NCI-H1436 treated with DMSO at 0.1 percent for 48 hours (cell line): ENCODE results near the gene SEMA3G.

Experiments used
- DNase-seq: peaks from one replicate; lab custom pipeline; 2025; lab: John Stamatoyannopoulos, UW

Gene SEMA3G

DNA sequence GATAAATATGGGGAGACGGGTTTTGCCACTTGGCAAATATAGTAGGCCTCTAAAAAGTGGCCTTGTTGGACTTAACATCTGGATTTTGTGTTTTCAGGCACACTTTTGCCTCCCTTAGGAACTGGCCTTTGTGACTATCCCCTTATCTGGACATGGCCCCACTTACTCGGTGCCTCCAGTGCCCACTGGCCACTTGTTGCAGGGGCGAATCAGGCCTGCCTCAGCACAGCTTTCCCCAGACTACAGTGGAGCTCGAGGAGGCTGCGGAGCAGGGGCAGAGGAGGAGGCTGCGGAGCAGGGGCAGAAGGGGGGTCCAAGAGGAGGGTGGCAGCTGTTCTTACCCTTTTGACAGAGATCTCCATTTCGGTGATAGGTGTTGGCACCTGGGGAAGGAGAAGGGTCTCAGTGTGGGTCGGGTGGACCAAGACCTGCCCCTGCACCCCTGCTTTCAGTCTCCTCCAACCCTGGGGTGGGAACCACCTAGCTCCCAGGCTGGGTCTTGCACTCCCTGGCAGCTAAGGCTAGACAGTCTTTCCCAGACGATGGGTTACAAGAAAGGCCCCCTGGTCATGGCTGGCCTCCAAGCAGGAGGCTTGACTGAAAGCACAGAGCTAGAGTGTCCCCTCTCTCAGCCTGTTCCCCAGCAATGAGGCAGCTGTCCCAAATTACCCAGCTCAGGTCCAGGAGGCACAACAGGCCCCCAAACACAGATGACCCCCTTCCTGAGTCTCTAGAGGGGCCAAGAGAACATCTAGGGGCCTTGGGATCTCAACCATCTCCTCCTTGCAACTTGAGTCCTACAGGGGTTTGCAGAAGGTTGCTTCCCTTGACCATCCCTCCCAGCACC, 6.1 kb downstream of the SEMA3G start:
- no peak for DNase-seq

DNA sequence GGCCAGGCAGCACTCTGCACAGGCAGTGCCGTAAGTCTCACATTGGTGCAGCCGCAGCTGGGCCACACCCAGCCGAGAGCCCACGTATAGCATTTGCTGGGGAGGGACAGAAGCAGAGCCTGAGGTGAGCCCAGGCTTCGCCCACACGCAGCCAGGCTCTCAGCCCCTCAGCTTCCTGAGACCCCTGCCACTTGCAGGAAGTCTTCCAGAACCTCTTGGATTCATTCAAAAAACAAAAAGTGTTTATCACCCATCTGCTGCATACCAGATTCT, 6.9 kb downstream of the SEMA3G start:
- DNase-seq = no peak

DNA sequence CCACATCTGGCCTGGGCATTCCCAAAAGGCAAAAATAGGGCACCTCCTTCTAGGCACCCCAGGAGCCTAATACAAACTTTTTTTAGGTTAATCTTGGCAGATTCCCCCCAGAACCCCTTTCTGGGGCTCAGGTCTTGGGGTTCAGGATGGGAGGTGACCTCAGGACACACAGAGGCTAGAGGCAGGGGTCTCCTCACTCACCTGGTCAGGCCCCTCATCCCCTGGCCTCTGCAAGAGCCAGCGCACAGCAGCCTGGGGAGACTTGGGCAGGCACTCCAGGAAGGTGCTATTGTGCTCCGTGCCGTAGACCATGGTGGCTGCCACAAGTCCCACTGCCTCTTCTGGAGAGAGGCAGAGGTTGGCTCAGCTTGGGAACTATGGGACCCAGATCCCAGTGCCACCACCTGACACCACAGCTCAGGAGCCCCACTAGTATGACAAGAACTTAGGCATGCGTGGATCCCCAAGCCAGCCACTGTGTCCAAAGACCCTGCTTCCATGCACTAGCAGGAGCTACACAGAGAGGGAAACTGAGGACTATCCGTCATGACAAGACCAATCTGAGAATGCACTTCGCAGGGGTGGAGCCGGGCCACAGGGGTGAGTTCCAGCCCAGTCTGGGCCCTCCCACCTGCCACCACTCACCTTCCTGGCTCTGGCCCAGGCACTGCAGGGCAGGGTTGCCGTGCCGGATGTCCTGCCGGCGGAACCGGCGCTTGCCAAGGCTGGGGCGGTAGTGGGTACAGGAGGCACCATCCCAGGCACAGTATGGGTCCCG, 7.4 kb downstream of the SEMA3G start:
- DNase-seq = no peak

GRCh38 chr3:52436500-52437149, 8.3 kb downstream of the SEMA3G start:
- DNase-seq = no peak

DNA sequence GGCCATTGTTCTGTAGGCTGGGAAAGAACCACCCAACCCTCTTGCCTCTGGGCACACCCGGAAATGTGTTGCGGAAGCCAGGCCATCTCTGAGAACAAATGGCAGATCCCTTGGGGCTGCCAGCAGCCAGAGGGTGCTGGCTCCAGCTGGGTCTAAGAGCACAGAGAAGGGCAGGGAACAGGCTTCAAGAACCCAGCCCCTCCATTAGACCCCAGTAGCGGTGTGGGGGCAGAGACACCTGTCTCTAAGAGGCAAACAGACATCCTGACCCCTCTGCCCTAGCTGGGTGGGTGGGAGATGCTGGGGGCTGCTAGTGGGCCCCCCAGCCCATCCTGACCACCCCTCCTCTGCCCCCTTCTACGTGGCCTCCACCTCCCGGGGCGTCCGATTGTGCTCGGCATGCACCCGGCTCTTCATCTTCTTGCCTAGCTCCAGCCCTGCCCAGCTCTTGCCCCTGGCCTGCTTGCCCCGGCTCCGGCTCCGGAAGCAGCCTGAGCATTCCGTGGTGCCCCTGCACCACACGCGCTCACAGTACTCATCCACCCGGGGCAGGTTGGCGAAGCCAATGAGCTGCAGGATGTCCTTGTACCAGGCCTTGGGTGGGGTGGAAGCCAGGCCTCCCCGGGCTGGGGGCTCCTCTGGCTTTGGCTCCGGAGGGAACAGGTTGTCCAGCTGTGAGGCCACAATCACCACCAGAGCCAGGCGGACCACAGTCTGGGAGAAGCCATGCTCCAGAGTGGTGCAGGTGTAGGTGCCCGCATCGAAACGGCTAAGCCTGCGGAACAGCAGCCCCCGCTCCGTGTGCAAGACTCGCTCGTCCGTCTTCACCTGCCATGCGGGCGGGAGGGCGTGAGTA, 9.4 kb downstream of the SEMA3G start:
- no peak for DNase-seq

DNA sequence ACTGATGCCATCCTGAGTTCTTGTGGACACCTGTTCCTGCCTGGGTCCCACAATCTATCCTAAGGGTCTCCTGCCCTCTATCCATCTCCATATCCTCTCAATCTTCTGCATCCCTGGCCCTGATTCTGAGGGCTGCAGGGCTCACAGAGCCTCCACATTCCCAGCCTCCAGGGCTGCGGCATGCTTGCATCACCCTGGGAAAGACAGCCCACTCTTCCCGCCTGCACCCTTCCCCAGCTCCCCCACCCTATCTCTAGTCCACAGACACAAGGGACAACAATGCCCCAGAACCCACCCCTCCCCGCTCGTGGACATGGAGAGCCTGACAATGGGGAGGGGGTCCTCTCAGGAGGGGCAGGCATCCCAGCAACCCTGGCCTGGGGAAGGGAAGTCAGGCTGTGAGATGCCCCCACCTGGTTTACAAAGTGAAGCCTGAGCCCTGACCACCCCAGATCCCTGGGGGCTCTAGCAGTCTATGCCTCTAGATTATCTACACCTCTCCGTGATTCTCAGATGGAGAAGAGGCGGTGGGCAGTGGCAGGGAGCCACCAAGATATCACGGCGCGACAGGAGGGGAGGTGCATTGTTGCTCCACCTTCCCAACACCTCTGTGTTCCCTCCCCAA, 10.3 kb downstream of the SEMA3G start:
- no peak for DNase-seq

- no peak for DNase-seq
Observed at GRCh38 chr3:52433996-52434479, 10.9 kb downstream of the SEMA3G start.

DNA sequence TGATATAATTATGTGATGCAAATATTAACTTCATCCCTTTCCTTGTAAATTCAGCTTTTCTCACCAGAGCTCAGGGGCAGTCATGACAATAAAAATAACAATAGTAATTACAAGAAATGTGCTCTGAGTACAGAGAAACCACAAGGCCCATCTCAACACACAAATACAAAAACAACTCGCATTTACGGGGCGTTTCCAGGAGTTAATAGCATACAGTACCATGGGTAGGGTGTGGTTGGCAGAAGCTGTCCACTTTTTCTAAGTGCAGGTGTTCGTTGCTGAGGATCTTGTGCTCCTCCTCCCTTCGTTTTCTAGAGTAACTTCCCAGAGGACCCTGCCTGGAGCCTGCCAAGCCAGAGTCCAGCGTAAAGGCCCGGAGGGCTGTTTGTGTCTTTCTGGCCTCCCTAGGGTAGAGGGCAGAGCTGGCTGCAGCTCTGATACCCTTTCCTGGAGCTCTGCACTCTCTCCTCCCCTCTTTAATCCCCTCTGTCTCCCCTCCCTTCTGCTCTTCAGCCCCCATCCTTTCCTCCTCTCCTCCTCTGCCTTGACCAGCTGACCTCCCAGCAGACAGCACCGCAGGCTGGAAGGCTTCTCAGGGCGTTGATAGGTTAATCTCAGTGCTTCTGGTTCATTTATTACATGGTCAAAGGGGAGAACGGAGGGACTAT, 11.4 kb downstream of the SEMA3G start:
- no peak for DNase-seq

DNA sequence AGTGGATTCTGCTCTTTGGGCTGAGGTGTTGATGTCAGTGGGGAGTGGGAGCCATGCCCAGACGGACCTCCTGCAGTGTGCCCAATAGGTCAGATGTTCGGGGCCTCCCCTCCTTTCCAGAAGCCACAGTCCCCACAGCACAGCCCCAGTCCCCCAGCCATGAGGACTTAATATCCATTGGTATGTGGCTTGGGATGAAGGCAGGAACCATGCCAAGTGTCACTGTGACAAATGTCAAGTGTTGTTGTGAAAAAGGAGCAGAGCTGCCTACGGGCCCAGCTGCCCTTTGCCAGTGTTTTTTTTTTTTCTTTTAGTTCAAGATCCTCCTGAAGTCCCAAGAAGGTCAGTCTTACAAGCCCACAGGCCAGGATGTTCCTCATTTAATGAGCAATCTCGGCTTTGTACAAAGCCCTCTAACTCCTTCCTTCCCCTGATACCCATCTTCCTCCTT, 12.2 kb downstream of the SEMA3G start:
- no peak for DNase-seq

DNA sequence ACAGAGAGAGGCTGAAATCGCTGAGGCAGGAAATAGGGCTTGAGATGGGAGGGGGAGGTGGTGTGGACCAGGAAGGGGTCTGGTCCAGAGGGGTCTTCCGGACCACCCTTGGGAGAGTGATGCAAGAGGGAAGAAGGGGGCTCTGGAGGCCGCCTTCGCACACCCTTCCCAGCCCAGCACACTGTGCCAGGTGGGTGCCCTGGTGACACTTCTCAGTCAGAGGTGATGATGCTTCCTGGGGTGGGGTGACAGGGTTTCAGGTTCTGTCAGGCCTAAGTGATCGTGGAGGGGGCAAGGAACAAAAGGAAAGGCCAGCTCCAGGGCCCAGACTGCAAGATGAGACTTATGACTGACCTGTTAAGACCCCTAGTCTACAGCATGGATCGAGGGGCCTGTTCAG, 12.7 kb downstream of the SEMA3G start:
- no peak for DNase-seq

- DNase-seq = no peak
Observed at GRCh38 chr3:52431459-52432223, 13.3 kb downstream of the SEMA3G start.

DNA sequence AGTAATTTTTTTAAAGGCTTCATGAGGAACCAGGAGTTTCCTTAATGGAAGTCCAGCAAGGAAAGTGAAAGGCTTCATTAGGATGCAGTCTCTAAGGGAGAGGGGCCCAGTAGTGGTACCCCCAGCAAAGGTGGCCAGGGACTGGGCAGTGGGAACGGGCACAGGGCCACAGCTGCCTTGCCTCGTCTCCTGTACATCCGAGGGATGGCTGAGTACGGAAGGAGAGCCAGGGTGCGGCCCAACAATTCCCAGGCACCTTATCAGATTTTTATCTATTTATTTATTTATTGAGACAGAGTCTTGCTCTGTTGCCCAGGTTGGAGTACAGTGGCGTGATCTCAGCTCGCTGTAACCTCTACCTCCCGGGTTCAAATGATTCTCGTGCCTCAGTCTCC, 14.5 kb downstream of the SEMA3G start:
- DNase-seq = no peak

- no peak for DNase-seq
Observed at GRCh38 chr3:52429779-52430415, 15.0 kb downstream of the SEMA3G start.

DNA sequence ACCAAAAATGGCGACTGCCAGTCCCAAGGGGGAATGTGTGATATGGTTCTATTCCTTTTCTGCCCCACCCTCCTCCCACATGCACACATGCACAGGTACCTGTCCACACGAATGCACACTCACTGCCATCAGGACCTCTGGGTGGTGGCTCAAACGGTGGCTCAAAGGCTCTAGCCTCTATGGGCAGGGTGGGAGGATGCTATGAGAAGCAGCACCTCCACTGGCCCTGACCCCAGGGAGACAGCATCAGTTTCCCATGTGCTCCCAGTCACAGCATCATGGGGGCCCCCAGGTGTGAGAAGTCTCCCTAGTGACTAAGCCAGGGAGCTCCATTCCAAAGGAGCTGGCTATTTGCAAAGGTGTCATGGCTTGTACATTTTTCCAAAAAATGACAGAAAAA, 15.9 kb downstream of the SEMA3G start:
- no peak for DNase-seq

DNA sequence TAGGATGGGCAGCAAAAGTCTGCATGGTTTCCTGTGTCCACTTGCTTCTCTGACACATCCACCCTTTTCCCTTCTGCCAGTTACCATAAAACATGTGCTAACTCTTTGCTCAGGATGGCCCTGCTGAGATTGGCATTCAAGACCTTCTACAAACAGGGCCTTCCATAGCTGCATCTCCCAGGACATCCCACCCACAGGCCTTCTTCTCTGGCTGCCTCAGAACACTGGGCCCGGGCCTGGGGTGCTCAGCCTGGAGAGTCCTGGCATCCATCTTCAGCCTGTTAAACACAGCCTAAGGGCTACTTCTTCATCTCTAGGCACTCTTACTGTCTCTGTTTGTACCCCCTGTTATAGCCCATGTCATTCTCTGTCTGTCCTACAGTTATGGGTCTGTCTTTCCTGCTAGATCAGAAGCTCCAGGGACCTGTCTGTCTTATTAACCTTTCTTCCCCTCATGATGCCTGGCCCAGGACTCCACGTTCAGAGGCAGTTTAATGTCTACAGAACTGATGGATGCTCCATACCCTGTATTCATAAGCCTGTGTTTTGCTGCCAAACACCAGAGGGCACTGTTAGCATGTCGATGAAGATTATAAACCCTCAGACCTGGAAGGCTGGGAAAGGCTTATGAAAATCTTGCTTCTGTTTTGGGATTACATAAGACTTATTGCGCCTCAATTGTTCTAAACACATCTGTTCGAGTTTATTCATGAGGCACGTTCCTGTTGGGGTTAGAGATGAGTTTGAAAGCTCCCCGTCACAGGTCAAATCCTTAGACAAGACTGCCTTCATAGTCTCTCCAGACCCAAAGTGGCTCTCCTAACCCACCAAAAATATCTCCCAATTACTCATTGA, 16.5 kb downstream of the SEMA3G start:
- no peak for DNase-seq

- DNase-seq = no peak
Observed at GRCh38 chr3:52423173-52423572, 21.7 kb downstream of the SEMA3G start.

GRCh38 chr3:52422669-52423068, 22.2 kb downstream of the SEMA3G start:
- no peak for DNase-seq

DNA sequence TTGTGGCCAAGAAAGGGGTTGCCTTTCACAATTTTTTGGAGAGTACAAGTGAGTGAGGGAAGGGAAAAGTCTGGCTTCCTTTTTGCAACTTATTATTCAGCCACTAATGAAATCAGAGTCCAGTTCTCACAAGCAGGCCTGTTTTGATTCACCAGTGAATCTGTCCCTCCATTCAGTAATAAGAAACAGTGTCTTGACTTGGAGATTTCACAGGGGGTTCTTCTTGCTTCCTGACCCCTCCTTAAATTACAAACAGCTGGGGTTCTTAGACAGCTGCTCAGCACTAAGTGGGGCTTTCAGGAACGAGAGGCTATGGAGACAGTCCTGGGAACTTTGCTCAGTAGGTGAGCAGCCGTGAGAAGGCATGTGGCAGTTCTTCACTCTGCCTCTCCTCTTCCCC, 24.5 kb downstream of the SEMA3G start:
- no peak for DNase-seq

GRCh38 chr3:52415800-52416199, 29.1 kb downstream of the SEMA3G start:
- DNase-seq = no peak
